IPS-18c (cell line): Measurements from ENCODE around the gene ULK4.

ENCODE experiments used
- H3K4me3 ChIP-seq: 2 replicates; pipeline ENCODE4 v1.7.0; 2013; ENCODE audit warnings: low read depth, mild to moderate bottlenecking, low read length, moderate library complexity; ENCODE audit not compliant: insufficient read depth
- H3K9me3 ChIP-seq: one replicate; pipeline ENCODE4 v1.6.1; 2013; ENCODE audit warnings: mild to moderate bottlenecking, low read length, moderate library complexity; ENCODE audit not compliant: control insufficient read depth, insufficient read depth

The ULK4 gene

GRCh38 chr3:41248525-41248924 is 713.4 kb downstream of the ULK4 start:
- Histone ChIP-seq H3K4me3 (no peak overlapping the region), H3K9me3 (no peaks in the 10 kb centered on the region)

DNA sequence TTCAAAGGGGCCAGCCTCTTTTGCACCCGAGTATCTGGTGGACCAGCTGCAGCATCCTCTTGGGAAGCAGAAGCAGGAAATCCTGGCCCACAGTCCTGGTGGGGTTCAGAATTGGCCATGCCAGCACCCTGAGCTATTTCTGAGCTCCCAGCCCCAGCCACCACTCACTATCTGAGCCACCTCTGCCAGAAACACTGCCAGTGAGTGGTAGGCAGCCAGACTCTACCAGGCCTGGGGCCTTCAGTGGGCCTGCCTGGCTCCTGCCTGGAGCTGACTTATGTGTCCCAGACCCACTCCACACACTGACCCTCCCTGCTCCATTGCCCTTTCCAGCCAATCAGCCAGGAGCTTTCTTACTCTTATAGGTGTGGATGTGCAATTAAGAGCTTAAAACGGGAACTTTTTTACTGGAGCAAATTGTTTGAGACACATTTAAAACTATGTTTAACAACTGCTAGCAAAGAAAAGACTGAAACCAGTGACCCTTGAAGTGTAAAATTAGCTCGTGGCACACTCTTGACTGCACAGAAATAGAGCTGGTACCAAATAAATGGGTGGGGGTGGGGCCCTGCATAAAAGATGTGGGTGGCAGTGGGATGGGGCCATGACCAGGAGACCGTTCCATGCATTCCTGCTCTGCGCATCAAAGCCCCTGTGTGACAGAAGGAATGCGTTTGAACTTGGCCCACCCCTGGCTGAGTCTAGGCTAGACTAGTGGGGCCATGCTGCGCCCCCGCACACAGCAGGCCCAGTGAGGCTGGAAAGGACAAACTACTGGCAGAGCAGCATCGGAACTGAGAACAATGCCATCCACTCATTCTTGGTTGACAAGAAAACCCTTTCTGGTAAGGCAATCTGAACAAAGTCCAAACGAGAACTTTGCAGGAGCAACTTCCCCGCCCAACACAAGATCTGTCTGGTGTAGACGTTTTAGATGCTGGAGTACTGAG is 714.6 kb downstream of the ULK4 start:
- H3K4me3 ChIP-seq: no peak overlapping the region
- no peaks in the 10 kb centered on the region for H3K9me3 ChIP-seq

DNA sequence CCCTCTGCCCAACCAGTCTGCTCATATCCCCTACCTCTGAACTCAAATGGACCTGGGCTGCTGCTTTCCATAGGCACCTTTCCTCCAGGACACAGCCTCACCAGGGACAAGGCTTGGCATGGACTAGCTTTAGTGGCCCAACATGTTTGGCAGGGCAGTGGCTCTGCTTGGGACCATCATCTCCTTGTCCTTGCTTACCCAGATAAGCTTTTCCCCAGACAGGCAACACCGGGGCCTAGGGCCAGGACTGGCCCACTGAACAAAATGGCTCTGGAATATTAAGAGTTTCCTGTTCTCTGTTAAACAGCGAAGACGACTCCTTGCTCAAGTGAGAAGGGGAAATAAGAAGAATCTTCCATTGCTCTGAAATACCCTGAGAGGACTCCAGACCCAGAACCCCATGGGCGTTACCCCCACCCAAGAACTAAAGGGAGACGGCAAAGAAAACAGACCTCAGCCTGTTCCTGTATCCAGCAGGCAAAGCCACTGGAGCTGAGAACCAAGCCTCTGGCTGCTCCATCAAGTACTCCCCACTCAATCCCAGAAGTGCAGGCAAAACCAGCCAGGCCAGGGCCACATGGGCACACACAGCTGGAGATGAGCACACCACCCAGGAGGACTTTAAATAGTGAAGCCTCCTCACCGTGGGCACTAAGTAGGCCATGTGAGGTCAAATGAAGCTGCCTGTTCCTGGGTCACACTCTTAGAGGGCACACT is 717.1 kb downstream of the ULK4 start:
- no peak overlapping the region for H3K4me3 ChIP-seq
- H3K9me3 ChIP-seq: no peaks in the 10 kb centered on the region

DNA sequence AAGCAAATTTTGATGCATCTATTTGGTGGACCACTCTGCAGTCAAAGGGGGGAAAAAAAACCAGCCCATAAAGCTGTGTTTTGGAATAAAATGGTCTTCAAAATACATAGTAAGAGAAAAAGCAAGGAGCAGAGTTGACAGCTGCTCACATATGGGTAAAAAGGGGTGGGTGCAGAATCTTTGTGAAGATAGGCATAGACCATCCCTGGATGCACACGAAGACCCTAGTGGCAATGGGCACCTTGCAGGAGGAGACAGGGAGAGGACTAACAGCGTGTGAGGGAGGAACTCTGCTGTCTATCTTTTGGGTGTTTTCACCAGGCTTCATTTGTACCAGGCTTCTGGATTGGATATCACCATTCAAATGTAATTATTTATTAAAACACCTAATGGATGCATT is 718.7 kb downstream of the ULK4 start:
- Histone ChIP-seq H3K9me3 (no peaks in the 10 kb centered on the region), H3K4me3 (no peak overlapping the region)

GRCh38 chr3:41241800-41242571 is 719.9 kb downstream of the ULK4 start:
- Histone ChIP-seq H3K9me3 (no peaks in the 10 kb centered on the region), H3K4me3 (no peak overlapping the region)

DNA sequence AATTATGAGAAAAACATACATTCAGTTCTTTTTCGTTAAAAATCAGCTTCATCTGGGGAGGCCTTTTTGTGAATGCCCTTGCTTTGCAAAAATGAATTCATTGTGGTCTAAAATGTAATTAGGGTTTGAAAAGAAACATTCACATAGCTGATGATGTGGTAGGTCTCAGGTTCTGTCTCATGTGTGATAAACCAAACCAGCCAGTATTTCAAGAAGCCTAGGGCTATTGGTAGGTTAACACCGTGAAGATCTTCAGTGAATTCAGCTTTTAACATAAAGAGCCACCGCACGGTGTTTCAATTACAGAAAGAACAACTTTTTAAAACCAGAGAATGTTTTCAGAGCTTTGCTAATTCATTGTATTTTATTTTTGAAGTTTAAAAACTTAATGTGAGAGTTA is 720.7 kb downstream of the ULK4 start:
- no peak overlapping the region for H3K4me3 ChIP-seq
- H3K9me3 ChIP-seq: no peaks in the 10 kb centered on the region

DNA sequence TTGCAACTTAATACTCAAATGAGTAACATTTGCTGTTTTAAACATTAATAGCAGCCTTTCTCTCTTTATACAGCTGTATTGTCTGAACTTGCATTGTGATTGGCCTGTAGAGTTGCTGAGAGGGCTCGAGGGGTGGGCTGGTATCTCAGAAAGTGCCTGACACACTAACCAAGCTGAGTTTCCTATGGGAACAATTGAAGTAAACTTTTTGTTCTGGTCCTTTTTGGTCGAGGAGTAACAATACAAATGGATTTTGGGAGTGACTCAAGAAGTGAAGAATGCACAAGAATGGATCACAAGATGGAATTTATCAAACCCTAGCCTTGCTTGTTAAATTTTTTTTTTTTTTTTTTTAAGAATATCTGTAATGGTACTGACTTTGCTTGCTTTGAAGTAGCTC is 722.3 kb downstream of the ULK4 start:
- no peaks in the 10 kb centered on the region for H3K9me3 ChIP-seq
- H3K4me3 ChIP-seq: no peak overlapping the region

GRCh38 chr3:41237907-41238306 is 724.0 kb downstream of the ULK4 start:
- no peaks in the 10 kb centered on the region for H3K9me3 ChIP-seq
- no peak overlapping the region for H3K4me3 ChIP-seq

- Histone ChIP-seq H3K4me3 (no peak overlapping the region; the same call in 1 of the 2 replicates), H3K9me3 (no peaks in the 10 kb centered on the region)
These were observed 725.7 kb downstream of the ULK4 start for GRCh38 chr3:41236228-41236627.

GRCh38 chr3:41234823-41235721 is 726.8 kb downstream of the ULK4 start:
- H3K4me3 ChIP-seq: no peak overlapping the region
- no peaks in the 10 kb centered on the region for H3K9me3 ChIP-seq

DNA sequence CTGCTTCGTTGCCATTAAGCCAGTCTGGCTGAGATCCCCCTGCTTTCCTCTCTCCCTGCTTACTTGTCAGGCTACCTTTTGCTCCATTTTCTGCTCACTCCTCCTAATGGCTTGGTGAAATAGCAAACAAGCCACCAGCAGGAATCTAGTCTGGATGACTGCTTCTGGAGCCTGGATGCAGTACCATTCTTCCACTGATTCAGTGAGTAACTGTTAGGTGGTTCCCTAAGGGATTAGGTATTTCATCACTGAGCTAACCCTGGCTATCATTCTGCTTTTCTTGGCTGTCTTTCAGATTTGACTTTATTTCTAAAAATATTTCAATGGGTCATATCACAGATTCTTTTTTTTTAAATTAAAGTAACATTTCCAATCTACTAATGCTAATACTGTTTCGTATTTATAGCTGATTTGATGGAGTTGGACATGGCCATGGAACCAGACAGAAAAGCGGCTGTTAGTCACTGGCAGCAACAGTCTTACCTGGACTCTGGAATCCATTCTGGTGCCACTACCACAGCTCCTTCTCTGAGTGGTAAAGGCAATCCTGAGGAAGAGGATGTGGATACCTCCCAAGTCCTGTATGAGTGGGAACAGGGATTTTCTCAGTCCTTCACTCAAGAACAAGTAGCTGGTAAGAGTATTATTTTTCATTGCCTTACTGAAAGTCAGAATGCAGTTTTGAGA is 737.6 kb downstream of the ULK4 start:
- H3K4me3 ChIP-seq: no peak overlapping the region
- H3K9me3 ChIP-seq: no peaks in the 10 kb centered on the region

DNA sequence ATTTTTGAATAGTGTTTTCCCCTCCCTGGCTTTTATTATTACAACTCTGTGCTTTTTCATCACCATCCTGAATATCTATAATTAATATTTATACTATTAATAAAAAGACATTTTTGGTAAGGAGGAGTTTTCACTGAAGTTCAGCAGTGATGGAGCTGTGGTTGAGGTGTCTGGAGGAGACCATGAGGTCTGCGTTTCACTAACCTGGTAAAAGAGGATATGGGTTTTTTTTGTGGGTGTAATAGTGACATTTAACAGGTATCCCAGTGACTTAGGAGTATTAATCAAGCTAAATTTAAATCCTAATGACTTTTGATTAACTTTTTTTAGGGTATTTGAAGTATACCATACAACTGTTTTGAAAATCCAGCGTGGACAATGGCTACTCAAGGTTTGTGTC is 738.2 kb downstream of the ULK4 start:
- Histone ChIP-seq H3K4me3 (no peak overlapping the region), H3K9me3 (no peaks in the 10 kb centered on the region)

DNA sequence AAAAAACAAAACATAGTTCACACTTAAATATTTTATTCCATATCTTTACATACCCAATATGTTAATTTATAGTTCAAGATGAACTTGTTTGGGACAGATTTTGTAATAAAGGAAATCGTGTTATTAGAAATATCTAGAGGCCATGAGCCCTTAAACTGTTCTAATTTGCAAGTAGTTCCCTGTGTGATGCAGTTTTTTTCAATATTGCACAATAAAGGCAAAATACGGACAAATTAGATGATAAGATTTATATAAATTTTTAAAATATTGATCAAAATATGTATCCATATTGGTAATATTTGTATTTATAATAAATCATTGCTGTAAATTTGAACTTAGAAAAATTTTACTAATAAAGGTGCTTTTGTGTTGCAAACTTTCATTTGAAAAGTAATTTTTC is 738.8 kb downstream of the ULK4 start:
- Histone ChIP-seq H3K9me3 (no peaks in the 10 kb centered on the region), H3K4me3 (no peak overlapping the region)

DNA sequence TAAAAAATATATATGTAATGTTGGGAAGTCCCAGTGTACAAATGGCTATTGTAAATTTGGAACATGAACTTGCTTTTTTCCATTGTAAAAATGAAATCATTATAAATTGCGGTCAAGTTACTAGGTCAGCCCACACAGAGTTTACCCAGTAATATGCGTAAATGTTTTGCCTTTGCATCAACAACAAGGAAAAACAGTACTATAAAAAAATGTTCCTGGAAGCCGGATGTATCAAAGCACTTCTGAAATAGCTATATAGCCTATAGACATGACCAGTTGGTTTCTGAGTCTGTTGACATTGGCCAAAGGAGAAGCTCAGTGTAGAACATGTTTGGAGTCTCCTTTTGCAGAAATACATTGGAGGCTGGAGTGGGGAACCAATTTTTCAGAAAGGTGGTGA is 739.4 kb downstream of the ULK4 start:
- no peak overlapping the region for H3K4me3 ChIP-seq
- no peaks in the 10 kb centered on the region for H3K9me3 ChIP-seq

DNA sequence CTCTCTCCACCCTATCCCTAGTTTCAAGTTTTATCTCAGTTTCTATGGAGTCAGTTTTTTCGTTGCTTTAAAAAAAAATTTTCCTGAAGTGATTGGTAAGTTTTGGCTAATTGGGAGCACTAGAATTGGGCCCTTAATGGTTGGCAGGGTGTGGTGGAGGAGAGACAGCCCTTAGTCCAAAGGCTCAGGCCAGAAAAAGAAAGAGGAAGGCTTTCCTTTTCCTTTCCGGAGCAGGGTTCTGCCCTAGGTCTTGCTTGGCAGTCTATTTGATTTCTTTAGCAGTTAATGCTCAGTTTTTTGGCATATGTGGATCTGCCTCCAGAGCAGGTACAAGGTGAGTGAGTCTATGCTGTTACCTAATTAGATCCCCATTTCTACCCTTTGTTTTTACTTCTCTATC is 739.9 kb downstream of the ULK4 start:
- H3K4me3 ChIP-seq: no peak overlapping the region
- H3K9me3 ChIP-seq: no peaks in the 10 kb centered on the region

DNA sequence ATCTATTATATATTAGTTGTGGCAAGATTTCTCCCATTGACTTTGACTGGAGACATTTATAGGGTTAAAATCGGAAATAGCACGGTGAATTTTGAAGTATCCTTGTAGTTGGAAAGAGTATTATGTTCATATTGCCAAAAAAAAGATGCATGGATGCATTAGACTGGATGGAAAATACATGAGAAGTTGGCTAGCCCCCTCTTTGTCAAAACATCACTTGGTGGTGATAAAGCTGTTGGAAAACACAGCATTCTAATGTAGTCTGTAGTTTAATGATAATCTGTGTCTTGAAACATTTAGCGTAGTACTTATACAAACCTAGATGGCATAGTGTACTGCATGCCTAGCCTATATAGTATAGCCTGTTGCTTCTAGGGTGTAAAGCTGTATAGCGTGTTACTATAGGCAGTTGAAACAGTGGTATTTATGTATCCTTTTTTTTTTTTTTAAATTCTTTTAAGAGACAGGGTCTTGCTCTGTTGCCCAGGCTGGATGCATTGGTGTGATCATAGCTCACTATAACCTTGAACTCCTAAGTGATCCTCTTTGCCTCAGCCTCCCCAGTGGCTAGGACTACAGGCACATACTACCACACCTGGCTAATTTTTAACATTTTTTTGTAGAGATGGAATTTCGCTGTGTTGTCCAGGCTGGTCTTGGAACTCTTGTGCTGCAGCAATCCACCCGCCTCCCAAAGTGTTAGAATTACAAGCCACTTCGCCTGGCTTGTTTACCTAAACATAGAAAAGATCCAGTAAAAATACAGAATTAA is 740.8 kb downstream of the ULK4 start:
- no peaks in the 10 kb centered on the region for H3K9me3 ChIP-seq
- H3K4me3 ChIP-seq: no peak overlapping the region
